ENCODE results near the gene B3GNT7.
"Not testable (repeated sequence)": the region's sequence is repeated elsewhere in the genome, so short reads cannot be mapped to it uniquely, and the experiment has no call there.

Gene B3GNT7

GRCh38 chr2:231408304-231408703 lies 12.8 kb downstream of the B3GNT7 start:
- H3K4me3 ChIP-seq (ENCODE audit: severe bottlenecking); ATAC-seq (ENCODE audit: low read depth); H3K9me3 ChIP-seq (ENCODE audit: severe bottlenecking); H3K27ac ChIP-seq (ENCODE audit: poor library complexity, severe bottlenecking); H3K27me3 ChIP-seq (ENCODE audit: insufficient read depth, poor library complexity, severe bottlenecking); DNase-seq (ENCODE audit: low spot score); H3K4me1 ChIP-seq (ENCODE audit: insufficient read depth, poor library complexity, severe bottlenecking); H3K36me3 ChIP-seq (ENCODE audit: low read depth): not testable (repeated sequence)
- peak; percentile 7 for TF ChIP-seq CTCF (IDR thresholded peaks at IDR 0.05; ENCODE audit: poor library complexity, severe bottlenecking)

DNA sequence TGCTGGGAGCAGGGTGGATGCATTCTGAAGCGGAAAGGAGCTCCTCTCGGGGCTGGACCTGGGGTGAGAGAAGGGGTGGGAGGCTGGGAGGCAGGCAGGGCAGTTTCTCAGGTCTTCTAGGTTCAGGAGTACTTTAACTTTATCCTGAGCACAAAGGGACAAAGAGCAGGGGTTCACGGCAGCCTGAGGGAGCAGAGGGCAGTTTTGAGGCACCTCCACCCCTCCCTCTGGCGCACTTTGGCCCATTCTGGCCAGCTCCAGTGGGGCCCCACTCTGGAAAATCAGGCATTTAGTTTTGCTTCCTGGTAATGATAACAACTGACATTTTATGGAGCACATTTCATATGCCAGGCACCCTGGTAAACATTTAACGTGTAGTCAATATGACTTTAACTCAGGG lies 14.3 kb downstream of the B3GNT7 start:
- Histone ChIP-seq H3K36me3 (ENCODE audit: low read depth) (no peaks in the 10 kb centered on the region), H3K27me3 (ENCODE audit: insufficient read depth, poor library complexity, severe bottlenecking) (no peaks in the 10 kb centered on the region), H3K27ac (ENCODE audit: poor library complexity, severe bottlenecking) (no peak overlapping the region), H3K9me3 (ENCODE audit: severe bottlenecking) (no peaks in the 10 kb centered on the region), H3K4me3 (ENCODE audit: severe bottlenecking) (no peak overlapping the region), H3K4me1 (ENCODE audit: insufficient read depth, poor library complexity, severe bottlenecking) (no peaks in the 10 kb centered on the region)
- DNase-seq (ENCODE audit: low spot score) = no peak
- no peak for ATAC-seq (ENCODE audit: low read depth)
- no peak for TF ChIP-seq CTCF (IDR thresholded peaks at IDR 0.05; ENCODE audit: poor library complexity, severe bottlenecking)

DNA sequence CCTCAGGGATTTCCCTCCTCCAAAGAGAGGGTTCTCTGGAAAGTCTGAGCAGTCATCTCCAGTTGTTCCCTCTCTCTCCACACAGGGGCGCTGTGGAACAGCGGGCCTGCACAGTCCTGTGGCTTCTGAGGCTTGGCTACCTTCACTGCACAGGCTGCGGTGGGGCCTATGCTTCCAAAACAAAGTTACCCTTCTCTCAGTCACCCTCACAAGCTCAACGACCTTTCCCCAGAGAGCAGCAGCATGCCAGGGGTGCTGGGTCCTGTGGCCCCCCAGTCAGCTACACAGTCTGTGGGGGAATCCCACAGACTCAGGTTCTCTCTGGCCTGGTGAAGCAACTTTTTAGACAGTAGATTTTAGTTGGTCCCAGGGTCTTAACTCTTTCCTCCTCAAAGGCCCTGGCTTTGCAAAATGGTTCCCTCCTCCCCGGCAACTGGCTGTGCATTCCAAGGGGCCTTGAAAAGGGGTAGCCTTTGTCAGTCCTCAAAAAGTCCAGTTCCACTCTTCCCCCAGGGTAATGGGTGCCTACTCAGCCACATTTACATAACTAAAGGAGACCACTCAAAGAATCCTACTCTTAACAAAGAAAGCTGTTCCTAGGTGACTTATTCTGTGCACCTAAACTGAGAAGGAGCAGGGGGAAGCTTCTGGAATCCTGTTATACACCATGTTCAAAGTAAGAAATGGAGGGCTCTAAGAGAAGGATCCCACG lies 14.9 kb downstream of the B3GNT7 start:
- Histone ChIP-seq H3K27me3 (ENCODE audit: insufficient read depth, poor library complexity, severe bottlenecking) (no peaks in the 10 kb centered on the region), H3K36me3 (ENCODE audit: low read depth) (no peaks in the 10 kb centered on the region), H3K4me1 (ENCODE audit: insufficient read depth, poor library complexity, severe bottlenecking) (no peaks in the 10 kb centered on the region), H3K27ac (ENCODE audit: poor library complexity, severe bottlenecking) (no peak overlapping the region), H3K9me3 (ENCODE audit: severe bottlenecking) (no peaks in the 10 kb centered on the region), H3K4me3 (ENCODE audit: severe bottlenecking) (no peak overlapping the region)
- peak; percentile 22 for TF ChIP-seq CTCF (IDR thresholded peaks at IDR 0.05; ENCODE audit: poor library complexity, severe bottlenecking)
- no peak for ATAC-seq (ENCODE audit: low read depth)
- no peak for DNase-seq (ENCODE audit: low spot score)

DNA sequence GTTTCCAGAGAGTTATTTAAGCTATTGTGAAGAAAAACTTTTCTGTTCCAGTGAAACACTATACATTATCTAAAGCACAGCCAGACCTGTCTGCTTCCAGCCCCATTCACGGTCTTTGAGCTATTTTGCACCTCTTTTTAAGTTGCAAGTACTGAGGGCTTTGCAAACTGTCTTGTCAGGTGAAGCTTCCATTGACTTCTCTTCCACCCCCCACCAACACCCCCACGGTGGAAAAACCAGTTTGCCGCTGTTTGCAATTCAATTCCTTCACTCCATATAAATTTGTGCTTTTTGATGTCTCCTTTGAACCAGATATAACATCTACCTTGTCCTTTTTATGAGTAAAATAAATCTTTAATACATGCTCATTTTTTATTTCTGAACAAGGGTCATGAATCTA lies 15.7 kb downstream of the B3GNT7 start:
- peak overlapping the region; percentile 37 for H3K27ac ChIP-seq (ENCODE audit: poor library complexity, severe bottlenecking)
- ATAC-seq (ENCODE audit: low read depth) (no peak), DNase-seq (ENCODE audit: low spot score) (no peak)
- no peaks in the 10 kb centered on the region for H3K9me3 ChIP-seq (ENCODE audit: severe bottlenecking)
- no peaks in the 10 kb centered on the region for H3K27me3 ChIP-seq (ENCODE audit: insufficient read depth, poor library complexity, severe bottlenecking)
- no peaks in the 10 kb centered on the region for H3K36me3 ChIP-seq (ENCODE audit: low read depth)
- no peak overlapping the region for H3K4me3 ChIP-seq (ENCODE audit: severe bottlenecking)
- no peak for TF ChIP-seq CTCF (IDR thresholded peaks at IDR 0.05; ENCODE audit: poor library complexity, severe bottlenecking)
- H3K4me1 ChIP-seq (ENCODE audit: insufficient read depth, poor library complexity, severe bottlenecking) = no peaks in the 10 kb centered on the region

GRCh38 chr2:231411831-231412617 lies 16.5 kb downstream of the B3GNT7 start:
- ATAC-seq (ENCODE audit: low read depth) = peak; percentile 95
- Histone ChIP-seq H3K36me3 (ENCODE audit: low read depth) (no peaks in the 10 kb centered on the region), H3K4me3 (ENCODE audit: severe bottlenecking) (peak overlapping the region; percentile 46), H3K27me3 (ENCODE audit: insufficient read depth, poor library complexity, severe bottlenecking) (no peaks in the 10 kb centered on the region), H3K4me1 (ENCODE audit: insufficient read depth, poor library complexity, severe bottlenecking) (no peaks in the 10 kb centered on the region), H3K9me3 (ENCODE audit: severe bottlenecking) (no peaks in the 10 kb centered on the region), H3K27ac (ENCODE audit: poor library complexity, severe bottlenecking) (peak overlapping the region; percentile 37)
- no peak for DNase-seq (ENCODE audit: low spot score)
- TF ChIP-seq CTCF (IDR thresholded peaks at IDR 0.05; ENCODE audit: poor library complexity, severe bottlenecking) = peak; percentile 95
